ENCODE results near the gene TECPR1.
"Not testable (repeated sequence)": the region's sequence is repeated elsewhere in the genome, so short reads cannot be mapped to it uniquely, and the experiment has no call there.

Gene TECPR1

GRCh38 chr7:98231493-98232262 lies 20.4 kb downstream of the TECPR1 start:
- peak in 2 of 10 donors; percentile 31 to 72 for DNase-seq
- intact Hi-C loops (cut with DNase I): no loop called here

DNA sequence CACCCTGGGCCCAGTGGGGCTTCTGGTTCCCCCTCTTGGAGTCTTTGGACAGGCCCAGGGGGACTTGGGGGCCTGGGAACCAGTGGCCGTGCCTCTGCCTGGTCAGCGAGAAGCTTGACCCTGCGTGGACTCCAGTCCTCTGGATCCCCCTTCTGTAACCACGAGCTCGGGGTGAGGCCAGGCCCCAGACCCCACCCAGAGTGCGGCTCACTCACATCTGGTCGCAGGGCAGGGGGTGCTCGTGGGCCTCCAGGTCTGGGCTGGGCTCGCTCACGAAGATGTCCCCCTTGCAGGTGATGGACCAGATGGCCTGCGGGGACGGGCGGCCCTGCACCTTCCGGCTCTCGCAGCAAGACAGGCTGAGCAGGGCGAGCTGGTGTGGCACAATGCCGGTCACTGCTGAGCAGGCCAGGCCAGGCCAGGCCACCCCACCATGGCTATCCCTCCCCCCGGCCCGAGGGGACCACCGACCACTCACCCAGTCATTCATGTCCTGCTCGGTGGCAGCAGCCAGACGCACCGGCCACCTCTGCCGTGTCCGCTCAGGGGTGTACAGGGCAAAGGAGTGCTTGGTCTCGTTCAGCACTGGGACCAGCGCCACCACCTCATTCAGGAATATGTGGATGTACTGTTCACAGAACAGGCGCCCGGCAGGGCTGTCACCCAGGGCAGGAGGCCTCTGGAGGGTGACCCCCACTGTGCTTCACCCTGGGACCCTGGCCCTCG lies 21.1 kb downstream of the TECPR1 start:
- intact Hi-C loops (cut with DNase I): no loop called here
- DNase-seq: peak in 3 of 10 donors; percentile 67 to 82 (median 79)

DNA sequence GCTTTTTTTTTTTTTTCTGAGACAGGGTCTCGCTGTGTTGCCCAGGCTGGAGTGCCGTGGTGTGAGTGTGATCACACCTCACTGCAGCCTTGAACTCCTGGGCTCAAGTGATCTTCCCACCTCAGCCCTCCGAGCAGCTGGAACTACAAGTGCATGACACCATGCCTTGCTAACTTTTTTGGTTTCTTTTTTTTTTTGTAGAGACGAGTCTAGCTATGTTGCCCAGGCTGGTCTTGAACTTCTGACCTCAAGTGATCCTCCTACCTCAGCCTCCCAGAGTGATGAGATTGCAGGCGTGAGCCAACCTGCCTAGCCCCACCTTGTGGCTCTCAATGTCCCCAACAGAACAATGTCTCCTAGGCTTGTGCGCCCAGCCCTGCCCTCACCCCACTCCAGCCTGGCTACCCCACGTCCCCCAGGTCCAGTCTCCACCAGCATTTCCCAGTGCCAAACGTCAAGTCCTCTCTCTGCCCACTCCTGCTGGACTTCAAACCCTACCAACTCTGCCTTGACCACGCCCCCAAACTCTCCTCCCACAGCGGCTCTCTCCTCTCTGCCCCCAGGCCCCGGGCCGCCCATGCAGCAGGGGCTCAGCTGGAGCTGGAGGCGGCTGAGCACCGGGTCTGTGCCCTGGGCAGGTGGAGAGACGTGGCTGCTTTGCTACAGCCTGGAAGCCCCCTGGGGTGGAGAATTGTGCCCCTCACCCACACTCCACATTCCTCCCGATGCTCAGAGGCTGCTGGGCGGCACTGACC lies 21.9 kb downstream of the TECPR1 start:
- DNase-seq: peak in 2 of 10 donors; percentile 57 to 60
- intact Hi-C loops (cut with DNase I): no loop called here

- peak in 1 of 10 donors; percentile 37 for DNase-seq
- intact Hi-C loops (cut with DNase I): no loop called here
Observed at GRCh38 chr7:98229441-98229840, 22.6 kb downstream of the TECPR1 start.

DNA sequence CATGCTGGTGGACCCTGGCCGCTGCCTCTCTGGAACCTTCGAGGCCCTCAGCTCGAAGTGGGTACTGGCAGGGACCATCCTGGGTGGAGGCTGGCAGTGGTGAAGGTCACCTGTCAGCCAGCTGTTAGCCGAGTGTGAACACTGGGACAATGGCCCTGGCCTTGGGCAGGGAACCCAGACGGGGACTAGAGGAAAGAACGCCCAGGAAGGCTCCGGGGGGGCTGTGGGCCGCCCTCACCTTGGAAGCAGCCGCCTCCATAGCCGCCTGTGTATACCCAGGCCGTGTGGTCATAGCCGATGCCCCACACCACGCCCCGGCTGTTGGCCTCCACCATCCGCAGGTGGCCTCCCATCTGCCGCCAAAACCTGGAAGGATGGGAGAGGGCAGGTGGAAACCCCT lies 23.2 kb downstream of the TECPR1 start:
- intact Hi-C loops (cut with DNase I): no loop called here
- DNase-seq: peak in 2 of 10 donors; percentile 39 to 72

- peak in 2 of 10 donors; percentile 66 to 76 for DNase-seq
- intact Hi-C loops (cut with DNase I): no loop called here
Observed at GRCh38 chr7:98227939-98228338, 24.1 kb downstream of the TECPR1 start.

DNA sequence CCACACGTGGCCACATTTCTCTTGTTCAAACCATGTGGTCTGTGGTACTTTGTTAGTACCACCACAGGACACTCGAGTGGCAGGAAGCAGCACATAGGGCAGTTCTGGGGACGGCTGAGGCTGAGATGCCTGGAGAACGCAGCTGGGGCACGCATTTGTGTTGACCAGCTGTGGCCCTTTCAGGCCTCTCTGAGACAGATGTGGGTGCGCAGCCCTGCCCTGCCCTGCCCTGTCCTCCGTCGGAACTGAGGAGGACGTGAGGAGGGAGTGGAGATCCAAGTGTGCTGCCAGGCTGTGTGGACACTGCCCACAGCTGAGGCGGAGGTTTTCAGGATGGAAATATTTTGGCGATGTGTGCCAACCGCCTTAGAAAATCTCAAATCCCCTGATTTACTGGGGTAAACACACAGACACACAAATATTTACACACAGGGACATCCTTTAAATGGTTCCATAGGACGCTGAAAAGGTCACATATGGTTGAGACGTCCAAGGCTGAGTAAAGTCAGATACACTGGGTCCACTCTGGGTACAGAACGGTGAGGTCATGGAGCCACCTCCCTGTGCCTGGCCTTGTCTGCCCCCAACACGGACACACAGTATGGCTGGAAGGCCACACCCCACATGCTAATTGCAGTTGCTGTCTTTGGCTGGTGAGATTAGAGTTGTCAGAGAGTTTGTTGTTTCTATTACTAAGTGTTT lies 26.0 kb downstream of the TECPR1 start:
- peak in 3 of 10 donors; percentile 9 to 54 (median 46) for DNase-seq
- intact Hi-C loops (cut with DNase I): no loop called here

DNA sequence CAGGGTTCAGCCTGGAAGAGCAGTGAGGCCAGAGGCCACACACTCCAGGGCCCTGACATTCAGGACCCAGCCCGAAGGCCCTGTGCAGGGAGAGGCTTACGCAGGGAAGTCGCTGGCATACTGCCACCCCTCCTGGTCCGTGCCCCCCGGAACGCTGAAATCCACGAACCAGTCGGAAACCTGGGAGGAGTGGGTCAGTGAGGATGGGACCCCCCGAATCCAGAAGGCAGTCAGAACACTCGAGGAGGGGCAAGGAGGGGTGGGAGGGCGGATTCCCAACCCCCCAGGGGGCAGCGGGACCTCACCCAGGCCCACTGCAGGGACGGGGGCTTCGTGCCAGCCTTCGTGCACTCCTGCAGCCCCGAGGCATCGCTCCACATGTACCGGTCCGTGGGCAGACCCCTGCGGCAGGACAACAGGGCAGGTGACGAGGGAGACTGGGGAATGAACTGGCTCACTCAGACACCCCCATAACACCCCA lies 27.3 kb downstream of the TECPR1 start:
- peak in 2 of 10 donors; percentile 63 to 79 for DNase-seq
- intact Hi-C loops (cut with DNase I): no loop called here

DNA sequence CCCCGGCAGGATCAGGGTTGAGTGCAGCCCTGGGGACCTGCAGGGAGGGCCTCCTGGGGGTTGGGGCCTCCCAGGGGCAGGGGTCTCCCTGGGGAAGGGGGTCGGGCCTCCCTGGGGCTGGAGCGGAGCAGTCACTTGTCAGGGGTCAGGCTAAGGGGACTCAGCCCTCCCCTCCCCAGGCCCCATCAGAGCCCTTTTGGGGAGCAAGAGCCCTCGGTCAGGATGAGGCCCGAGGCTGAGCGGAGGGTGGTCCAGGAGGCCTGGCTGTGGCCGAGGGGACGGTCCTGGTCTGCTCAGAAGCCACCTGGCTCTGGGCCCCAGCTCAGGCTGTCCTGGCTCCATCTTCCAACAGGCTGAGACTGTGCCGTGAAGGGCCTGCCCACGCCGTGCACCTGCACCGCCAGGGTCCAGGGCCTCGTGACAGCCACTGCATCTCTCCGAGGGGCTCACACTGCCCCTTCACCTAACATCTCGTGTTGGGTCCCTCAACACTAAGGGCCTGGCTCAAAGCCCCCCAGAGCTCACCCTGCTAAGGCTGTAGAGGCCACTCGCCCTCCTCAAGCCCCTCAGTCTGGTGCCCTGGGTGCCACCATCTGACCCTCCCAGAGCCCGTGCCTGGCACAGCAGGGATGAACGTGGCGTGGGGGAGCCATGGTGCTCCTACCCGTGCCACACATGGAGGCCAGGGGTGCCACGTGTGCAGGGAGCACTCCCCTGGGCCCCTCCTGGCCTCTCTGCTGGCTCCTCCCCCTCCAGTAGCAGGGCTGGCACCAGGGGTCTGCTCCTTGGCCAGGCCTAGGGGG lies 27.9 kb downstream of the TECPR1 start:
- intact Hi-C loops (cut with DNase I): no loop called here
- peak in 3 of 10 donors; percentile 52 to 61 (median 55) for DNase-seq

DNA sequence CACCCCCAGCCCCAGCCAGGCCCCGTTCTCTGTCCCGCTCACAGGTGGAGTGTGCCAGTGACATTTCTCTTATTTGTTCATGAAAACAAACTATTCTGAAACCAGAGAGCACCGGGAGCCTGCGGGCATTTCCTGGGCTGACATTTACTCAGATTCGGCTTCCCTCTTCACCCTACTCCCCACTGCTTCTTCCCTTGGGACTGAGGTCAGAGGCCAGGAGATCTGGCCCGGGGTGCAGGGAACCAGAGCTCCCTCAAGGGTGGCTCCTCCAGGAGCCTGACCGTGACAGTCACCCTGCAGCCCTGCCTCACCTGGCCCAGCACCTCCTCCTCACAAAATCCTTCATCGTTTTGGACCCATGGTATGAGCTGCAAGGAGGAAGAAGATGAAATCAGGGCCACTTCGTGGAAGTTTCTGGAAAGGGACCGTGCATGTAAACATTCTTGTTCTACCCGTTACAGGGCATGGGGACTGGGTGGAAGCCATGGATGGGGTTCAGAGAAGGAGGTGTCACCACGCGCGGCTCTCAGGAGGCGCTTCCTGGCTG lies 28.6 kb downstream of the TECPR1 start:
- intact Hi-C loops (cut with DNase I): no loop called here
- DNase-seq: peak in 2 of 10 donors; percentile 17 to 40

DNA sequence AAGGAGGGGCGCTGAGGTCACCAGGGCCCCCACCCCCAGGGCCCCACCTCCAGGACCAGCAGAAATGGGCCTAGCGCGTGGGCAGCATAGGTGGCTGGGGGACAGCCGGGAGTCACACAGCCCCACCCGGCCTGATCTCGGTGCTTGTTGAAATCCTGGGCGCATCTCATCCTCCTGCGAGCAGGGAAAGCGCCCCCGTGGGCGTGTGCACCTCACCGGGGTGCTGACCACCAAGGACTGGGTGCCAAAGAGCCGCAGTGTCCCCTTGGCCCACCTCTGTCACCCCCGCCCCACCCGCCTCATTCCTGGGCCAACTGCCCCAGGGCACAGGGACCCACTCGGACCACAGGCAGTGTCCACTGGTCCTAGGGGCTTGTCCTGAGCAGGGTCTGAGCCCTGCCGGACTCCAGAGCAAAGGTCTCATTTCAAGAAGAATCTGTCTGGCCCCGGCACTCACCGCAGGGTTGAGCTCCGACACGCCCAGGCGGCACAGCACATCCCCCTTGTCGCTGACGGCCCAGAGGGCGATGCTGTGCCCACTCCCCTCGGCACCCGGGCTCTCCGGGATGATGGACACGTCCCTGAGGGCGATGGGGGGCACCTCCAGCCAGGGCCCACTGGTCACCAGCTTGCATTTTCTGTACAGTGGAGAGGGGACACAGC lies 29.4 kb downstream of the TECPR1 start:
- intact Hi-C loops (cut with DNase I): no loop called here
- peak in 3 of 10 donors; percentile 67 to 72 (median 67) for DNase-seq

DNA sequence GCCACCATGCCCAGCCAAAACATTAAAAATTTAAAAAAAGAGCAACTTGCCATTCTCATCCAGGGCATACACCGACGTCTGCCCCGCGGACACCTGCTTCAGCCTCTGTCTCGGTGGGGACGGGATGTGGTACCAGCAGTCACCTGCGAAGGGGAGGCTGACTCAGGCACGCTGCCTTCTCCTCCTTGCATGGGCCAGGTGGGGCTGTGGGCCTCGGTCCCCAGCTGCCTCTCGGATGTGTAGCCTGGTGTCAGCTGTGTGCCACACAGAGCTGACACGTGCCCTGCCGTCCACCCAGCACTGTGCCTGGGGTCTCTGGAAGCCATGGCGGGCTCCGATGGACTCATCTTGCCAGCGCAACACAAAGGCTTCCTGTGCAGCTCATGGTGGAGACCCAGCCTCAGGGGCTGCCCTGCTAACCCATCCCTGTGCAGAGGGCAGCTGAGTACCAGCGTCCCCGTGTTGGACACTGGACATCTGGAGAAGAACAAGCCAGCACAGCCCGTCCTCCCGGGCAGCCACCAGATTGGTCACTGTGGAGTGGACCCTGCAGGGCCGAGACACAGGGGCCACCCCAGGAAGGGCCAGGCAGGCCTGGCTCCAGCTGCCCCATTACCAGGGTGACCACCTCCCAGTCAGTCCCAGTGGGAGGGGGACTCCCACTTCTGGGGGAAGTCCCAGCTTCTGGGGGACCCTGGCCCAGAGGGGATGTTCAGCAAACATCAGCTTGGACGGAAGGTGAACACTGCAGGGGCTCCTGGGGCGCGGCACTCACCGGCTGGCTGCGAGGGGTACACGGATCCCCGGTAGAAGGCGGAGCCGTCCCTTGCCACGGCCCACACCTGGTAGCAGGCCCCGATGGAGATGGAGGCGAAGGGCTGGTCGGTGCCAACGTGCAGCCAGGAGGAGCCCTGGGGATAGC lies 30.2 kb downstream of the TECPR1 start:
- DNase-seq: peak in 3 of 10 donors; percentile 43 to 80 (median 79)
- intact Hi-C loops (cut with DNase I): no loop called here

DNA sequence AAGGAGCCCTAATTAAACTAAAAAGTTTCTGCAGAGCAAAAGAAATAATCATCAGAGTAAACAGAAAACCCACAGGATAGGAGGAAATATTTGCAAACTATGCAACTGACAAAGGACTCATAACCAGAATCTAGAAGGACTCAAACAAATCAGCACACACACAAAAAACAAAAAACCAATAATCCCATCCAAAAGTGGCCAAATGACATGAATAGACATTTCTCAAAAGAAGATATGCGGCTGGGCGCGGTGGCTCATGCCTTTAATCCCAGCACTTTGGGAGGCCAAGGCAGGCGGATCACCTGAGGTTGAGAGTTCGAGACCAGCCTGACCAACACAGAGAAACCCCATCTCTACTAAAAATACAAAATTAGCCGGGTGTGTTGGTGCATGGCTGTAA lies 32.6 kb downstream of the TECPR1 start:
- DNase-seq: peak in 2 of 10 donors; percentile 8 to 67
- intact Hi-C loops (cut with DNase I): not testable (repeated sequence)

DNA sequence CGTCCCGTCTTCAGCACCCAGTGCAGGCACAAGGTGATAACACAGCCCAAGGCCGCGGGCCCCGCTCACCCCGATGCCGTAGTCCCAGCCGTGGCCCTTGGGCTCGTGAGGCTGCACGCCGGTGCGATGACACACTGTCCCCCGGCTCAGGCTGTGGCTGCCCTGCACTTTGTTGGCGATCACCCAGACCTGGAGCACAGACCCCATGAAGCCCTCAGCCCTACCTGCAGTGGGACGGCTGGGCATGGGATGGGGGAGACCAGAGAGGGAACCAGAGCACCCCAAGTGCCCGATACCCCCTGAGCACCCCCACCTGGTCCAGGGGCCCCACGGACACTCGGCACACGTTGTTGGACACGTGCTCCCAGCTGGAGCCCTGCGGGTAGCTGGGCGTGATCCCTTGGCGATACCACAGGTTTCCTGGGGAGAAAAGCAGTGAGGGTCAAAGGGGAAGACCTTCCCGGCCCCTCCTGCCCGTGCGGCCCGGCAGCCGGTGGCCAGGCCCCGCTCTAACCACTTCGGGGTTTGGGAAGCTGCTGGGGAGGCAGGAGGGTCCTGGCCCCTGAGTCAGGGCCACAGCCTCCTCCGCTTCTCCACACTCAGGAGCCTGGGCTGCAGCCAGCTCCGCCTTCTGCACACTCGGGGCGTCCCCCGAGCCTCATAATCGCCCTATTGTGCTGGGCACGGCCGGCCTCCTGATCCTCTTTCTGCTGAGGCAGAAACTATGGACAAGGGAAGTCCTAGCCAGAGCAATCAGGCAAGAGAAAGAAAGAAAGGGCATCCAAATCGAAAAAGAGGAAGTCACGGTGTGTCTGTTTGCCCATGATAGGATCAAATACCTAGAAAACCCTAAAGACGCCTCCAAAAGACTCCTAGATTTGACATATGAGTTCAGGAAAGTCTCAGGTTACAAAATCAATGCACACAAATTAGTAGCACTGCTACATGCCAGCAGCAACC lies 34.1 kb downstream of the TECPR1 start:
- intact Hi-C loops (cut with DNase I): no loop called here
- peak; percentile 51 to 96 (median 74) for DNase-seq

GRCh38 chr7:98216941-98217622 lies 35.0 kb downstream of the TECPR1 start:
- intact Hi-C loops (cut with DNase I): no loop called here
- DNase-seq: peak in 4 of 10 donors; percentile 24 to 72 (median 64)

Data from posterior cingulate gyrus (tissue), 11 donors.